ENCODE results near the gene CXCL5.

GRCh38 chr4:74000301-74000700, 1.8 kb upstream of the CXCL5 start:
- TF ChIP-seq POLR2A (IDR thresholded peaks at IDR 0.05; ENCODE audit: low read depth, low read length) (no peak), POLR2AphosphoS5 (IDR thresholded peaks at IDR 0.05; ENCODE audit: low read depth, low read length) (no peak), POU2F2 (IDR thresholded peaks at IDR 0.05; ENCODE audit: low read depth, low read length) (no peak), TAF1 (IDR thresholded peaks at IDR 0.05; ENCODE audit: low read depth, low read length) (no peak), SPI1 (IDR thresholded peaks at IDR 0.05; ENCODE audit: low read depth, low read length) (no peak), PAX5 (IDR thresholded peaks at IDR 0.05; ENCODE audit: insufficient read depth, low read length, severe bottlenecking) (no peak)
